WTC11 (cell line): ENCODE measurements around the gene EMC9. TPM values are rescaled to one million over a fixed set of nuclear protein-coding genes. Genes with fewer than 3 reads are reported as not detected.

Experiments
- ATAC-seq: fragments of 200-7000 bp; cut with Tn5 transposase; 2 replicates; pipeline ENCODE4 v1.10.0; 2021; ENCODE audit warnings: mild to moderate bottlenecking, moderate library complexity
- CTCF ChIA-PET: fragments of 300-600 bp; sonication (Branson Sonifier 250); formaldehyde crosslinking; loops from one replicate; lab custom pipeline; 2021; ENCODE audit warnings: antibody characterized with exemption; lab: Charles Lee
- POLR2A ChIA-PET: fragments of 350-600 bp; sonication (Branson Sonifier 250); formaldehyde crosslinking; loops from one replicate; lab custom pipeline; 2021; ENCODE audit warnings: antibody characterized with exemption; lab: Charles Lee
- DNase-seq: peaks from one replicate; pipeline ENCODE4 v3.0.0; 2021; ENCODE audit warnings: low spot score
- H3K27ac Mint-ChIP-seq: 2 replicates; pipeline ENCODE4 v1.8.0; 2021; ENCODE audit warnings: mixed read lengths
- H3K27me3 Mint-ChIP-seq: 2 replicates; pipeline ENCODE4 v1.8.0; 2021; ENCODE audit warnings: low read depth, mild to moderate bottlenecking, moderate library complexity, mixed read lengths
- H3K36me3 Mint-ChIP-seq: 2 replicates; pipeline ENCODE4 v1.8.0; 2021; ENCODE audit warnings: mixed read lengths
- H3K4me1 Mint-ChIP-seq: 2 replicates; pipeline ENCODE4 v1.8.0; 2022; ENCODE audit warnings: mixed read lengths
- H3K4me3 Mint-ChIP-seq: 2 replicates; pipeline ENCODE4 v1.8.0; 2021; ENCODE audit warnings: mild to moderate bottlenecking, moderate library complexity, mixed read lengths
- H3K9me3 Mint-ChIP-seq: 2 replicates; pipeline ENCODE4 v1.8.0; 2021; ENCODE audit warnings: mixed read lengths
- AR ChIP-seq: fragments of 250-450 bp; sonication (Bioruptor Pico); IDR thresholded peaks from 2 replicates; pipeline ENCODE4 v1.9.0; 2021; ENCODE audit warnings: mild to moderate bottlenecking
- ATF1 ChIP-seq: sonication (generic); formaldehyde crosslinking; IDR thresholded peaks from 2 replicates; pipeline ENCODE4 v1.8.1; 2023; ENCODE audit warnings: mild to moderate bottlenecking, moderate library complexity, missing genetic modification reagents
- E2F4 ChIP-seq: sonication (generic); formaldehyde crosslinking; IDR thresholded peaks from 2 replicates; pipeline ENCODE4 v1.8.1; 2022; ENCODE audit warnings: low read depth, mild to moderate bottlenecking, moderate library complexity, missing genetic modification reagents, borderline replicate concordance
- GABPB1 ChIP-seq: sonication (generic); formaldehyde crosslinking; IDR thresholded peaks from 2 replicates; pipeline ENCODE4 v1.8.1; 2023; ENCODE audit warnings: mild to moderate bottlenecking, missing genetic modification reagents
- MXD4 ChIP-seq: fragments of 250-450 bp; sonication (Bioruptor Pico); IDR thresholded peaks from 2 replicates; pipeline ENCODE4 v1.8.0; 2021; ENCODE audit warnings: mild to moderate bottlenecking, moderate library complexity, borderline replicate concordance
- NFE2L1 ChIP-seq: sonication (generic); formaldehyde crosslinking; IDR thresholded peaks from 2 replicates; pipeline ENCODE4 v1.8.1; 2023; ENCODE audit warnings: missing genetic modification reagents
- NR3C1 ChIP-seq: sonication (generic); formaldehyde crosslinking; conservative IDR thresholded peaks from 2 replicates; pipeline ENCODE4 v1.8.1; 2023; ENCODE audit warnings: low read depth, mild to moderate bottlenecking, missing genetic modification reagents
- OVOL2 ChIP-seq: fragments of 250-450 bp; sonication (Bioruptor Pico); IDR thresholded peaks from 2 replicates; pipeline ENCODE4 v1.9.0; 2021; ENCODE audit warnings: mild to moderate bottlenecking, borderline replicate concordance
- RORB ChIP-seq: fragments of 250-450 bp; sonication (Bioruptor Pico); IDR thresholded peaks from 2 replicates; pipeline ENCODE4 v1.9.0; 2021; ENCODE audit warnings: mild to moderate bottlenecking
- SMAD3 ChIP-seq: sonication (generic); formaldehyde crosslinking; IDR thresholded peaks from 2 replicates; pipeline ENCODE4 v1.8.0; 2022; ENCODE audit warnings: missing genetic modification reagents, mild to moderate bottlenecking, borderline replicate concordance
- TP53 ChIP-seq: sonication (generic); formaldehyde crosslinking; IDR thresholded peaks from 2 replicates; pipeline ENCODE4 v1.8.1; 2023; ENCODE audit warnings: mild to moderate bottlenecking, missing genetic modification reagents
- ZBTB43 ChIP-seq: sonication (generic); formaldehyde crosslinking; IDR thresholded peaks from 2 replicates; pipeline ENCODE4 v1.8.1; 2023; ENCODE audit warnings: mild to moderate bottlenecking, missing genetic modification reagents
- ZNF121 ChIP-seq: sonication (generic); formaldehyde crosslinking; IDR thresholded peaks from 2 replicates; pipeline ENCODE4 v1.8.0; 2023; ENCODE audit warnings: missing genetic modification reagents
- ZNF423 ChIP-seq: fragments of 250-450 bp; sonication (Bioruptor Pico); IDR thresholded peaks from 2 replicates; pipeline ENCODE4 v2.1.2; 2022; ENCODE audit warnings: mild to moderate bottlenecking, moderate library complexity
- ZNF425 ChIP-seq: fragments of 250-450 bp; sonication (Bioruptor Pico); conservative IDR thresholded peaks from 2 replicates; pipeline ENCODE4 v1.9.0; 2021; ENCODE audit warnings: mild to moderate bottlenecking
- ZSCAN18 ChIP-seq: fragments of 250-450 bp; sonication (Bioruptor Pico); IDR thresholded peaks from 2 replicates; pipeline ENCODE4 v2.1.2; 2022; ENCODE audit warnings: mild to moderate bottlenecking, moderate library complexity
- total RNA-seq: library from RNA; stranded (reverse); gene quantifications from 3 replicates; pipeline ENCODE4 v1.2.3, GENCODE V29; 2021
- TF ChIP-seq, protein P1 (sequence below): sonication (generic); formaldehyde crosslinking; IDR thresholded peaks from 2 replicates; pipeline ENCODE4 v1.8.1; 2023; ENCODE audit warnings: mild to moderate bottlenecking, missing genetic modification reagents
- TF ChIP-seq, protein P2 (sequence below): sonication (generic); formaldehyde crosslinking; IDR thresholded peaks from 2 replicates; pipeline ENCODE4 v1.8.0; 2022; ENCODE audit warnings: mild to moderate bottlenecking, missing genetic modification reagents
- TF ChIP-seq, protein P3 (sequence below): sonication (generic); formaldehyde crosslinking; IDR thresholded peaks from 2 replicates; pipeline ENCODE4 v1.8.1; 2022; ENCODE audit warnings: mild to moderate bottlenecking, missing genetic modification reagents, moderate library complexity, borderline replicate concordance
- TF ChIP-seq, protein P4 (sequence below): sonication (generic); formaldehyde crosslinking; IDR thresholded peaks from 2 replicates; pipeline ENCODE4 v1.8.1; 2023; ENCODE audit warnings: mild to moderate bottlenecking, moderate library complexity, missing genetic modification reagents

The EMC9 gene
- total RNA-seq, 1 experiment from 2014 or later: 44.4 TPM

DNA sequence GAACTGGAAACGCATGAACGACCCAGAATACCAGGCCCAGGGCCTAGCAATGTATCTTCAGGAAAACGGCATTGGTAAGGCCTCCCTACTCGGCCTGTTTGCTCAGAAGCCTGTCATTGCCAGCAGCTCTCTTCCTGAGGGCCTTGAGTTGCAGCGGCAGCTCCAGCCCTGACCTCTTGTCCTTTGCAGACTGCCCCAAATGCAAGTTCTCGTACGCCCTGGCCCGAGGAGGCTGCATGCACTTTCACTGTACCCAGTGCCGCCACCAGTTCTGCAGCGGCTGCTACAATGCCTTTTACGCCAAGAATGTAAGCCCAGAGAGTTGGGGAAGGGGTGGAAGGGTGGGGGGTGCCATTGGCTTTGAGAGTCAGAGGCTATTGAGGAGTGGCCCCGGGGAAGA is 15.9 kb upstream of the EMC9 start (continued):
- TF ChIP-seq ZSCAN18 (CRISPR knock-in tag) (no peak), MXD4 (CRISPR knock-in tag) (no peak), ZNF121 (CRISPR knock-in tag) (no peak), ATF1 (CRISPR knock-in tag) (no peak), NR3C1 (CRISPR knock-in tag) (no peak), OVOL2 (CRISPR knock-in tag) (no peak), ZNF423 (CRISPR knock-in tag) (no peak)
- TF ChIP-seq, protein P1, sequence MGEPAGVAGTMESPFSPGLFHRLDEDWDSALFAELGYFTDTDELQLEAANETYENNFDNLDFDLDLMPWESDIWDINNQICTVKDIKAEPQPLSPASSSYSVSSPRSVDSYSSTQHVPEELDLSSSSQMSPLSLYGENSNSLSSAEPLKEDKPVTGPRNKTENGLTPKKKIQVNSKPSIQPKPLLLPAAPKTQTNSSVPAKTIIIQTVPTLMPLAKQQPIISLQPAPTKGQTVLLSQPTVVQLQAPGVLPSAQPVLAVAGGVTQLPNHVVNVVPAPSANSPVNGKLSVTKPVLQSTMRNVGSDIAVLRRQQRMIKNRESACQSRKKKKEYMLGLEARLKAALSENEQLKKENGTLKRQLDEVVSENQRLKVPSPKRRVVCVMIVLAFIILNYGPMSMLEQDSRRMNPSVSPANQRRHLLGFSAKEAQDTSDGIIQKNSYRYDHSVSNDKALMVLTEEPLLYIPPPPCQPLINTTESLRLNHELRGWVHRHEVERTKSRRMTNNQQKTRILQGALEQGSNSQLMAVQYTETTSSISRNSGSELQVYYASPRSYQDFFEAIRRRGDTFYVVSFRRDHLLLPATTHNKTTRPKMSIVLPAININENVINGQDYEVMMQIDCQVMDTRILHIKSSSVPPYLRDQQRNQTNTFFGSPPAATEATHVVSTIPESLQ (CRISPR knock-in tag): no peak

GRCh38 chr14:24156840-24157239 is 15.4 kb upstream of the EMC9 start:
- TF ChIP-seq GABPB1: no peak

DNA sequence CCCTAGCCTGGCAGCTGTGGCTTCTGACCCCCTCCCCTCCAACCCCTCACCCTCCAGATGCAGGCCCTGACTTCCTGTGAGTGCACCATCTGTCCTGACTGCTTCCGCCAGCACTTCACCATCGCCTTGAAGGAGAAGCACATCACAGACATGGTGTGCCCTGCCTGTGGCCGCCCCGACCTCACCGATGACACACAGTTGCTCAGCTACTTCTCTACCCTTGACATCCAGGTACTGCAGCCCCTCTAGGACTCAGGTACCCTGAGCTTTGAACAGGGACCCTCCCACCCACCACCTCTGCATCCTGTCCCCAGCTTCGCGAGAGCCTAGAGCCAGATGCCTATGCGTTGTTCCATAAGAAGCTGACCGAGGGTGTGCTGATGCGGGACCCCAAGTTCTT is 13.7 kb upstream of the EMC9 start:
- ATAC-seq (no peak), DNase-seq (no peak)
- no peak overlapping the region for H3K27ac Mint-ChIP-seq
- H3K4me1 Mint-ChIP-seq: no peaks in the 10 kb centered on the region
- H3K27me3 Mint-ChIP-seq: no peaks in the 10 kb centered on the region
- no peaks in the 10 kb centered on the region for H3K9me3 Mint-ChIP-seq
- ChIA-PET POLR2A (interaction anchor here (0.6 kb wide), 1 partner anchor 461 kb away, joined by 3 read pairs; no protein-coding TSS in a partner anchor), CTCF (no interaction called here)
- H3K36me3 Mint-ChIP-seq: peaks cover 63% of the 10 kb centered on the region
- no peak overlapping the region for H3K4me3 Mint-ChIP-seq
- TF ChIP-seq E2F4 (CRISPR knock-in tag) (no peak), TP53 (CRISPR knock-in tag) (no peak), NFE2L1 (CRISPR knock-in tag) (no peak), SMAD3 (CRISPR knock-in tag) (no peak), ZBTB43 (CRISPR knock-in tag) (no peak), RORB (CRISPR knock-in tag) (no peak), ZNF425 (CRISPR knock-in tag) (no peak), AR (CRISPR knock-in tag) (no peak)
- TF ChIP-seq, protein P2, sequence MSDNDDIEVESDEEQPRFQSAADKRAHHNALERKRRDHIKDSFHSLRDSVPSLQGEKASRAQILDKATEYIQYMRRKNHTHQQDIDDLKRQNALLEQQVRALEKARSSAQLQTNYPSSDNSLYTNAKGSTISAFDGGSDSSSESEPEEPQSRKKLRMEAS: no peak
- TF ChIP-seq, protein P3, sequence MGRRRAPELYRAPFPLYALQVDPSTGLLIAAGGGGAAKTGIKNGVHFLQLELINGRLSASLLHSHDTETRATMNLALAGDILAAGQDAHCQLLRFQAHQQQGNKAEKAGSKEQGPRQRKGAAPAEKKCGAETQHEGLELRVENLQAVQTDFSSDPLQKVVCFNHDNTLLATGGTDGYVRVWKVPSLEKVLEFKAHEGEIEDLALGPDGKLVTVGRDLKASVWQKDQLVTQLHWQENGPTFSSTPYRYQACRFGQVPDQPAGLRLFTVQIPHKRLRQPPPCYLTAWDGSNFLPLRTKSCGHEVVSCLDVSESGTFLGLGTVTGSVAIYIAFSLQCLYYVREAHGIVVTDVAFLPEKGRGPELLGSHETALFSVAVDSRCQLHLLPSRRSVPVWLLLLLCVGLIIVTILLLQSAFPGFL: no peak
- TF ChIP-seq, protein P4, sequence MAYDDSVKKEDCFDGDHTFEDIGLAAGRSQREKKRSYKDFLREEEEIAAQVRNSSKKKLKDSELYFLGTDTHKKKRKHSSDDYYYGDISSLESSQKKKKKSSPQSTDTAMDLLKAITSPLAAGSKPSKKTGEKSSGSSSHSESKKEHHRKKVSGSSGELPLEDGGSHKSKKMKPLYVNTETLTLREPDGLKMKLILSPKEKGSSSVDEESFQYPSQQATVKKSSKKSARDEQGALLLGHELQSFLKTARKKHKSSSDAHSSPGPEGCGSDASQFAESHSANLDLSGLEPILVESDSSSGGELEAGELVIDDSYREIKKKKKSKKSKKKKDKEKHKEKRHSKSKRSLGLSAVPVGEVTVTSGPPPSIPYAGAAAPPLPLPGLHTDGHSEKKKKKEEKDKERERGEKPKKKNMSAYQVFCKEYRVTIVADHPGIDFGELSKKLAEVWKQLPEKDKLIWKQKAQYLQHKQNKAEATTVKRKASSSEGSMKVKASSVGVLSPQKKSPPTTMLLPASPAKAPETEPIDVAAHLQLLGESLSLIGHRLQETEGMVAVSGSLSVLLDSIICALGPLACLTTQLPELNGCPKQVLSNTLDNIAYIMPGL: no peak

More at GRCh38 chr14:24156840-24157239, 15.4 kb upstream of the EMC9 start:
- H3K27ac Mint-ChIP-seq: no peak overlapping the region
- ChIA-PET CTCF (no interaction called here), POLR2A (no interaction called here)
- no peak for DNase-seq
- no peaks in the 10 kb centered on the region for H3K9me3 Mint-ChIP-seq
- no peaks in the 10 kb centered on the region for H3K27me3 Mint-ChIP-seq
- no peak for ATAC-seq
- H3K4me3 Mint-ChIP-seq: no peak overlapping the region
- peaks cover 52% of the 10 kb centered on the region for H3K36me3 Mint-ChIP-seq
- peaks cover 11% of the 10 kb centered on the region for H3K4me1 Mint-ChIP-seq
